Progenitor cell of endocrine pancreas (in vitro differentiated cells): Measurements from ENCODE around the gene DDX39B. TPM values are rescaled to one million over a fixed set of nuclear protein-coding genes. Genes with fewer than 3 reads are reported as not detected.

ENCODE experiments used
- DNase-seq: peaks from one replicate; pipeline ENCODE4 v3.0.0; 2021; ENCODE audit warnings: low spot score; ENCODE audit not compliant: unreplicated experiment
- H3K27ac Mint-ChIP-seq: 2 replicates; pipeline ENCODE4 v1.8.0; 2021; ENCODE audit warnings: mild to moderate bottlenecking, moderate library complexity, mixed read lengths
- H3K27me3 Mint-ChIP-seq: 2 replicates; pipeline ENCODE4 v1.8.0; 2021; ENCODE audit warnings: mixed read lengths
- H3K36me3 Mint-ChIP-seq: 2 replicates; pipeline ENCODE4 v1.8.0; 2022; ENCODE audit warnings: mixed read lengths; ENCODE audit not compliant: insufficient read depth
- H3K4me1 Mint-ChIP-seq: 2 replicates; pipeline ENCODE4 v1.8.0; 2021; ENCODE audit warnings: low read depth, mixed read lengths
- H3K4me3 Mint-ChIP-seq: 2 replicates; pipeline ENCODE4 v1.8.0; 2021; ENCODE audit warnings: low read depth, mild to moderate bottlenecking, moderate library complexity, mixed read lengths
- H3K9me3 Mint-ChIP-seq: 2 replicates; pipeline ENCODE4 v1.8.0; 2021; ENCODE audit warnings: low read depth, mixed read lengths
- total RNA-seq: library from RNA; stranded (reverse); gene quantifications from 2 replicates; pipeline ENCODE4 v1.2.1, GENCODE V29; 2021
- TF ChIP-seq, protein P1 (sequence below): fragments of 200-600 bp; sonication (generic); IDR thresholded peaks from one replicate; pipeline ENCODE4 v1.5.0; 2021; ENCODE audit warnings: antibody characterized with exemption, mild to moderate bottlenecking; ENCODE audit not compliant: unreplicated experiment

The DDX39B gene
- total RNA-seq, 1 donor from 2014 or later: 810 TPM

DNA sequence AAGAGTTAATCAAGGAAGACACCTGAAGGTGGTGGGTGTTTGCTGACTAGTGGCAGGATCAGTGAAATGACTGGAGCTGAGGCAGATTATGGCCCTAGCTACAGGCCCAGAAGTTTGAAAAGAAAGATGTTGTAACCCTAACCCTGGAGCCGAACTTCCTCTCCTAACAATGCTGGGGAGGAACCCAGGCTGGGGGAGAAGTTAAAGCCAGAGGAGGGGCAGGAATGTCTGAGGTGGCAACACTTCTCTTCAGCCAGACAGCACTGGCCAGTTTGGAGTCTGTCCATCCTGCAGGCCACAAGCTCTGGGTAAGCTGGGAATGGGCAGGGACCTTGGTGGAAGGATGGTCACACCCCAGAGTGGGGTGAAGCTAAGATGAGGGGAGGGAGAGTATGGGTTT is 44.2 kb upstream of the DDX39B start, which contains the start of gene LST1:
LST1 (plus strand) TSS at position 270 of the 400 bp plus-strand sequence. CDS start 1,023 bp downstream, outside the sequence.
- no peaks in the 10 kb centered on the region for H3K9me3 Mint-ChIP-seq
- H3K36me3 Mint-ChIP-seq: no peaks in the 10 kb centered on the region
- no peak within 1 kb of the TSS for H3K4me3 Mint-ChIP-seq
- H3K27me3 Mint-ChIP-seq: peaks cover 35% of the 10 kb centered on the region
- H3K27ac Mint-ChIP-seq: no peak within 1 kb of the TSS
- H3K4me1 Mint-ChIP-seq: peaks cover 7% of the 10 kb centered on the region
- TF ChIP-seq, protein P1, sequence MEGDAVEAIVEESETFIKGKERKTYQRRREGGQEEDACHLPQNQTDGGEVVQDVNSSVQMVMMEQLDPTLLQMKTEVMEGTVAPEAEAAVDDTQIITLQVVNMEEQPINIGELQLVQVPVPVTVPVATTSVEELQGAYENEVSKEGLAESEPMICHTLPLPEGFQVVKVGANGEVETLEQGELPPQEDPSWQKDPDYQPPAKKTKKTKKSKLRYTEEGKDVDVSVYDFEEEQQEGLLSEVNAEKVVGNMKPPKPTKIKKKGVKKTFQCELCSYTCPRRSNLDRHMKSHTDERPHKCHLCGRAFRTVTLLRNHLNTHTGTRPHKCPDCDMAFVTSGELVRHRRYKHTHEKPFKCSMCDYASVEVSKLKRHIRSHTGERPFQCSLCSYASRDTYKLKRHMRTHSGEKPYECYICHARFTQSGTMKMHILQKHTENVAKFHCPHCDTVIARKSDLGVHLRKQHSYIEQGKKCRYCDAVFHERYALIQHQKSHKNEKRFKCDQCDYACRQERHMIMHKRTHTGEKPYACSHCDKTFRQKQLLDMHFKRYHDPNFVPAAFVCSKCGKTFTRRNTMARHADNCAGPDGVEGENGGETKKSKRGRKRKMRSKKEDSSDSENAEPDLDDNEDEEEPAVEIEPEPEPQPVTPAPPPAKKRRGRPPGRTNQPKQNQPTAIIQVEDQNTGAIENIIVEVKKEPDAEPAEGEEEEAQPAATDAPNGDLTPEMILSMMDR: no peak
- DNase-seq: no peak

- no peak overlapping the region for H3K4me3 Mint-ChIP-seq
- H3K4me1 Mint-ChIP-seq: peaks cover 10% of the 10 kb centered on the region
- no peak for DNase-seq
- no peaks in the 10 kb centered on the region for H3K36me3 Mint-ChIP-seq
- no peak overlapping the region for H3K27ac Mint-ChIP-seq
- peaks cover 38% of the 10 kb centered on the region for H3K27me3 Mint-ChIP-seq
- TF ChIP-seq, protein P1: peak; percentile 47
- H3K9me3 Mint-ChIP-seq: no peaks in the 10 kb centered on the region
Observed at GRCh38 chr6:31585491-31585890, 43.7 kb upstream of the DDX39B start.

- TF ChIP-seq, protein P1: no peak
- H3K27me3 Mint-ChIP-seq: peaks cover 45% of the 10 kb centered on the region
- H3K9me3 Mint-ChIP-seq: no peaks in the 10 kb centered on the region
- no peak for DNase-seq
- peak within 1 kb of the TSS; percentile 92 for H3K27ac Mint-ChIP-seq
- no peaks in the 10 kb centered on the region for H3K36me3 Mint-ChIP-seq
- H3K4me1 Mint-ChIP-seq: peaks cover 11% of the 10 kb centered on the region
- H3K4me3 Mint-ChIP-seq: peak within 1 kb of the TSS; percentile 92
Observed at GRCh38 chr6:31582230-31582643, 40.4 kb upstream of the DDX39B start, which contains the start of gene LTB. TSS of gene LTB (minus strand) at chr6:31582424. CDS start at chr6:31582417, 7 bp downstream.

DNA sequence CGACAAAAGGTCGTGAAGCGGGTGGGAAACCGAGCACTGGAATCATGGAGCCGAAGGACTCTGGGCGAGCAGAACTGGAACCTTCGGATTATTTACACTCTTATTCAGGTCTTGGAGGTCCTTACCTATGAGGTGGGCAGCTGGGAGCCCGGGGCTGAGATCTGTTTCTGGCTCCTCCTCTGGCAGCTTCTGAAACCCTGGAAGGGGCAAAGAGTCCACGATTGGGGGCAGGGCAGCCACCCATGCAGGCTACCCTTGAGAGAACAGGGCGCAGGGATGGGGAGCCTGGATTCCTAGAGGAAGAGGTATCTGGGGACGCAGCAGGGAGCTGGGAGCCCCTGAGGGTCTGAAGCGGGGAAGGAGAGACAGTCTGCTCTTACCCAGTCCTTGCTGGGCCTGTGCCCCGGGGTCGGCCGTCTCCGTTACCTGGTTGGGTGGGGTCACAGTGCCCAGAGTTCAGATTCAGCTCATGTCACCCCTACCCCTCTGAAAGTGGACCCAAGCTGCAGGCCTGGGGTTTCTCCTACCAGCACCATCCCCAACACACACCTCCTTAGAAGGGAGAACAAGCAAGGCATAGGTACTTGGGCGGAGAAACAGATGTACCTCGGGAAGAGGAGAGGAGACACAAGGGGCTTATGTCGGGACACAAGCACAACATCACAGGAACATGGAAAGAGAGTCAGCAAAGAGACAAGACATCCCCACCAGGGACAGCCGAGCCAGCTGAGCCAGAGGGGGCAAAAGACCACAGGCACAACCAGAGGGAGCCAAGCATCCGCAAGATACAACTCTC is 39.8 kb upstream of the DDX39B start:
- TF ChIP-seq, protein P1: no peak

GRCh38 chr6:31580807-31581433 is 39.1 kb upstream of the DDX39B start:
- Mint-ChIP-seq H3K27ac (peak overlapping the region; percentile 92), H3K9me3 (no peaks in the 10 kb centered on the region), H3K36me3 (no peaks in the 10 kb centered on the region), H3K4me3 (peak overlapping the region; percentile 92), H3K4me1 (peaks cover 11% of the 10 kb centered on the region), H3K27me3 (peaks cover 49% of the 10 kb centered on the region)
- DNase-seq: peak; percentile 89
- TF ChIP-seq, protein P1: peak; percentile 100

More for the DNA sequence above, 39.8 kb upstream of the DDX39B start:
- DNase-seq: no peak
- peaks cover 11% of the 10 kb centered on the region for H3K4me1 Mint-ChIP-seq
- H3K9me3 Mint-ChIP-seq: no peaks in the 10 kb centered on the region
- peak overlapping the region; percentile 92 for H3K4me3 Mint-ChIP-seq
- peak overlapping the region; percentile 92 for H3K27ac Mint-ChIP-seq
- no peaks in the 10 kb centered on the region for H3K36me3 Mint-ChIP-seq
- peaks cover 43% of the 10 kb centered on the region for H3K27me3 Mint-ChIP-seq
